ENCODE data around the gene KCNQ1OT1.

DNA sequence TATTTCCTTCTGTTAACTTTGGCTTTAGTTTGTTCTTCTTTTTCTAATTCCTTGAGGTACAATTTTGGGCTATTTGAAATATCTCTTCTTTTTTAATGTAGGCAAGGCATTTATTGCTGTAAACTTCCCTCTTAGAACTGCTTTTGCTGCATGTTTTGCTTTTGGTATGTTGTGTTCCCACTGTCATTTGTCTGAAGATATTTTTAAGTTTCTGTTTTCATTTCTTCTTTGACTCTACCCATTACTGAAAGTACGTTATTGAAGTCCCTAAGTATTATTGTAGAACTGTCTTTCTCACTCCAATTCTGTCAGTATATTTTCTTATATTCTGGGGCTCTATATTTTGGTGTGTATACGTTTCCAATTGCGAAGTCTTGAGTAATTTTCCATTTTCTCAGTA, 77.9 kb downstream of the KCNQ1OT1 start:
- TF ChIP-seq, protein P1, sequence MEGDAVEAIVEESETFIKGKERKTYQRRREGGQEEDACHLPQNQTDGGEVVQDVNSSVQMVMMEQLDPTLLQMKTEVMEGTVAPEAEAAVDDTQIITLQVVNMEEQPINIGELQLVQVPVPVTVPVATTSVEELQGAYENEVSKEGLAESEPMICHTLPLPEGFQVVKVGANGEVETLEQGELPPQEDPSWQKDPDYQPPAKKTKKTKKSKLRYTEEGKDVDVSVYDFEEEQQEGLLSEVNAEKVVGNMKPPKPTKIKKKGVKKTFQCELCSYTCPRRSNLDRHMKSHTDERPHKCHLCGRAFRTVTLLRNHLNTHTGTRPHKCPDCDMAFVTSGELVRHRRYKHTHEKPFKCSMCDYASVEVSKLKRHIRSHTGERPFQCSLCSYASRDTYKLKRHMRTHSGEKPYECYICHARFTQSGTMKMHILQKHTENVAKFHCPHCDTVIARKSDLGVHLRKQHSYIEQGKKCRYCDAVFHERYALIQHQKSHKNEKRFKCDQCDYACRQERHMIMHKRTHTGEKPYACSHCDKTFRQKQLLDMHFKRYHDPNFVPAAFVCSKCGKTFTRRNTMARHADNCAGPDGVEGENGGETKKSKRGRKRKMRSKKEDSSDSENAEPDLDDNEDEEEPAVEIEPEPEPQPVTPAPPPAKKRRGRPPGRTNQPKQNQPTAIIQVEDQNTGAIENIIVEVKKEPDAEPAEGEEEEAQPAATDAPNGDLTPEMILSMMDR (tag by site-specific recombination; IDR thresholded peaks at IDR 0.05) = no peak
- TF ChIP-seq ZNF155 (tag by site-specific recombination; IDR thresholded peaks at IDR 0.05) = no peak
- TF ChIP-seq TCF7L2 (IDR thresholded peaks at IDR 0.05; ENCODE audit: borderline replicate concordance, low read depth, low read length) = no peak
- TF ChIP-seq, protein P2, sequence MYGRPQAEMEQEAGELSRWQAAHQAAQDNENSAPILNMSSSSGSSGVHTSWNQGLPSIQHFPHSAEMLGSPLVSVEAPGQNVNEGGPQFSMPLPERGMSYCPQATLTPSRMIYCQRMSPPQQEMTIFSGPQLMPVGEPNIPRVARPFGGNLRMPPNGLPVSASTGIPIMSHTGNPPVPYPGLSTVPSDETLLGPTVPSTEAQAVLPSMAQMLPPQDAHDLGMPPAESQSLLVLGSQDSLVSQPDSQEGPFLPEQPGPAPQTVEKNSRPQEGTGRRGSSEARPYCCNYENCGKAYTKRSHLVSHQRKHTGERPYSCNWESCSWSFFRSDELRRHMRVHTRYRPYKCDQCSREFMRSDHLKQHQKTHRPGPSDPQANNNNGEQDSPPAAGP (tag by site-specific recombination; IDR thresholded peaks at IDR 0.05) = no peak

Data from HEK293 (cell line).